Smooth muscle cell (in vitro differentiated cells): Measurements from ENCODE around the gene NOP53. TPM values are rescaled to one million over a fixed set of nuclear protein-coding genes. Genes with fewer than 3 reads are reported as not detected.

Source experiments
- DNase-seq: peaks from one replicate; lab custom pipeline; 2025; ENCODE audit not compliant: unreplicated experiment; lab: John Stamatoyannopoulos, UW
- H2AFZ ChIP-seq: fragments of 200-600 bp; sonication (generic); 2 replicates; pipeline ENCODE4 v1.6.0; 2016; ENCODE audit warnings: antibody characterized with exemption, low read depth, mild to moderate bottlenecking
- H3F3A ChIP-seq: fragments of 200-600 bp; sonication (generic); 2 replicates; pipeline ENCODE4 v1.6.0; 2017; ENCODE audit warnings: antibody characterized with exemption, low read depth
- H3K27ac ChIP-seq: fragments of 200-600 bp; sonication (generic); 2 replicates; pipeline ENCODE4 v1.5.1; 2016; ENCODE audit warnings: low read depth, mild to moderate bottlenecking
- H3K27me3 ChIP-seq: fragments of 200-600 bp; sonication (generic); 2 replicates; pipeline ENCODE4 v1.6.1; 2016; ENCODE audit warnings: low read depth, mild to moderate bottlenecking
- H3K36me3 ChIP-seq: fragments of 200-600 bp; sonication (generic); 2 replicates; pipeline ENCODE4 v1.5.1; 2016; ENCODE audit warnings: low read depth
- H3K4me1 ChIP-seq: fragments of 200-600 bp; sonication (generic); 2 replicates; pipeline ENCODE4 v1.5.1; 2016; ENCODE audit warnings: low read depth
- H3K4me2 ChIP-seq: fragments of 200-600 bp; sonication (generic); 2 replicates; pipeline ENCODE4 v1.6.0; 2016; ENCODE audit warnings: mild to moderate bottlenecking
- H3K4me3 ChIP-seq: fragments of 200-600 bp; sonication (generic); 2 replicates; pipeline ENCODE4 v1.5.1; 2016; ENCODE audit warnings: mild to moderate bottlenecking
- H3K79me2 ChIP-seq: fragments of 200-600 bp; sonication (generic); 2 replicates; pipeline ENCODE4 v1.6.0; 2016; ENCODE audit warnings: low read depth, mild to moderate bottlenecking
- H3K9ac ChIP-seq: fragments of 200-600 bp; sonication (generic); 2 replicates; pipeline ENCODE4 v1.6.0; 2016; ENCODE audit warnings: low read depth
- H3K9me3 ChIP-seq: fragments of 200-600 bp; sonication (generic); replicated peaks from 2 replicates; pipeline ENCODE4 v1.5.1; 2016; ENCODE audit warnings: low read depth
- H4K20me1 ChIP-seq: fragments of 200-600 bp; sonication (generic); 2 replicates; pipeline ENCODE4 v1.6.0; 2016; ENCODE audit warnings: low read depth
- CTCF ChIP-seq: fragments of 200-600 bp; sonication (generic); IDR thresholded peaks from 2 replicates; pipeline ENCODE4 v1.5.1; 2017; ENCODE audit warnings: borderline replicate concordance, mild to moderate bottlenecking, antibody characterized with exemption; ENCODE audit not compliant: insufficient read depth, poor library complexity, severe bottlenecking
- whole genome bisulfite sequencing: methylation state at CpG from one replicate; pipeline ENCODE4 v1.1.7; 2016; ENCODE audit warnings: low lambda C conversion rate; 5-methylcytosine and 5-hydroxymethylcytosine counted together
- polyA plus RNA-seq: library from polyadenylated mRNA; unstranded; fragments of >200 nt; fragmentation: Nextera tagmentation; extraction: Ambion mirVana; gene quantifications from 2 replicates; pipeline ENCODE4 v1.2.1, GENCODE V29; 2016
- total RNA-seq: library from RNA; depleted of rRNA; stranded (reverse); fragments of >200 nt; gene quantifications from 2 replicates; pipeline ENCODE4 v1.2.3, GENCODE V29; 2014

Gene NOP53
- total and polyA plus RNA-seq, 2 experiments from 2014 or later: 42.8 to 74.5 TPM

- DNase-seq: no peak
- Histone ChIP-seq H3K4me3 (no peak overlapping the region), H3K27ac (no peak overlapping the region), H4K20me1 (peaks cover 20% of the 10 kb centered on the region), H3K27me3 (no peaks in the 10 kb centered on the region), H3K9ac (no peak overlapping the region), H3K4me1 (no peaks in the 10 kb centered on the region), H3K79me2 (no peaks in the 10 kb centered on the region), H3K36me3 (no peaks in the 10 kb centered on the region), H2AFZ (no peak overlapping the region), H3K4me2 (no peak overlapping the region), H3F3A (no peaks in the 10 kb centered on the region), H3K9me3 (no peaks in the 10 kb centered on the region)
- WGBS: 98% methylated on average over 3 of the region's 3 CpGs
- TF ChIP-seq CTCF: no peak
Measured at GRCh38 chr19:47704656-47705055, 40.7 kb upstream of the NOP53 start.

GRCh38 chr19:47707135-47707925, 38.0 kb upstream of the NOP53 start:
- no peak overlapping the region for H3K4me3 ChIP-seq
- H3K9me3 ChIP-seq: no peaks in the 10 kb centered on the region
- no peak overlapping the region for H2AFZ ChIP-seq
- no peak overlapping the region for H3K4me2 ChIP-seq
- peaks cover 15% of the 10 kb centered on the region for H4K20me1 ChIP-seq
- TF ChIP-seq CTCF: peak; percentile 82
- no peak overlapping the region for H3K9ac ChIP-seq
- H3K27me3 ChIP-seq: no peaks in the 10 kb centered on the region
- H3K79me2 ChIP-seq: no peaks in the 10 kb centered on the region
- no peak overlapping the region for H3K27ac ChIP-seq
- 28% methylated on average over 22 of the region's 22 CpGs for WGBS
- no peaks in the 10 kb centered on the region for H3F3A ChIP-seq
- DNase-seq: peak; percentile 15
- no peaks in the 10 kb centered on the region for H3K4me1 ChIP-seq
- H3K36me3 ChIP-seq: no peaks in the 10 kb centered on the region

- Histone ChIP-seq H3K4me3 (no peak overlapping the region), H4K20me1 (peaks cover 24% of the 10 kb centered on the region), H3K79me2 (peaks cover 40% of the 10 kb centered on the region), H3K9ac (no peak overlapping the region), H2AFZ (no peak overlapping the region), H3K4me1 (no peaks in the 10 kb centered on the region), H3K27ac (no peak overlapping the region), H3K27me3 (no peaks in the 10 kb centered on the region), H3K4me2 (no peak overlapping the region), H3K36me3 (no peaks in the 10 kb centered on the region), H3K9me3 (no peaks in the 10 kb centered on the region), H3F3A (peaks cover 4% of the 10 kb centered on the region)
- TF ChIP-seq CTCF: no peak
- DNase-seq: no peak
- WGBS: 81% methylated on average over 8 of the region's 8 CpGs
Measured at GRCh38 chr19:47711652-47712242, 33.6 kb upstream of the NOP53 start.
